ENCODE results near the gene NAV2. TPM values are rescaled to one million over a fixed set of nuclear protein-coding genes. Genes with fewer than 3 reads are reported as not detected.

Gene NAV2
- total RNA-seq, 4 donors from 2014 or later: 9.1 to 34.7 (median 22.2) TPM

DNA sequence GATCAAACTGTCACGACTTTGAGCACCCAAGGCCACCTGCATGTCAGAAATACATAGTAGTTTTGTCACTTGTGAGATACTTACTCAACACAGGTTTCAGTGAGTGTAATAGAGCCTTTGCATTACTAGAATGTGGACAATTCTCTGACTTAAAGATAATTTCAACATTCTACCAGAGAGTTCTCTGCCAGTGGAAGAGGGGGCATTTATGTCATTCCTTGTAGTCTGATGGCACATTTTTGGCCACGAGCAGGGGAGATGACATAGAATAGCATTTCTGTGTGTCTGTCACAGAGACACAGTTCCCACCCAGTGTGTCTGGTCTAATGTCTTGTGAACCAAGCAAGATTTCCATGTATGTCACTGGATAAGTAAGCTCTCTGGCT, 335.1 kb downstream of the NAV2 start:
- no peak overlapping the region for H3K27ac ChIP-seq
- TF ChIP-seq, protein P1, sequence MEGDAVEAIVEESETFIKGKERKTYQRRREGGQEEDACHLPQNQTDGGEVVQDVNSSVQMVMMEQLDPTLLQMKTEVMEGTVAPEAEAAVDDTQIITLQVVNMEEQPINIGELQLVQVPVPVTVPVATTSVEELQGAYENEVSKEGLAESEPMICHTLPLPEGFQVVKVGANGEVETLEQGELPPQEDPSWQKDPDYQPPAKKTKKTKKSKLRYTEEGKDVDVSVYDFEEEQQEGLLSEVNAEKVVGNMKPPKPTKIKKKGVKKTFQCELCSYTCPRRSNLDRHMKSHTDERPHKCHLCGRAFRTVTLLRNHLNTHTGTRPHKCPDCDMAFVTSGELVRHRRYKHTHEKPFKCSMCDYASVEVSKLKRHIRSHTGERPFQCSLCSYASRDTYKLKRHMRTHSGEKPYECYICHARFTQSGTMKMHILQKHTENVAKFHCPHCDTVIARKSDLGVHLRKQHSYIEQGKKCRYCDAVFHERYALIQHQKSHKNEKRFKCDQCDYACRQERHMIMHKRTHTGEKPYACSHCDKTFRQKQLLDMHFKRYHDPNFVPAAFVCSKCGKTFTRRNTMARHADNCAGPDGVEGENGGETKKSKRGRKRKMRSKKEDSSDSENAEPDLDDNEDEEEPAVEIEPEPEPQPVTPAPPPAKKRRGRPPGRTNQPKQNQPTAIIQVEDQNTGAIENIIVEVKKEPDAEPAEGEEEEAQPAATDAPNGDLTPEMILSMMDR (IDR thresholded peaks at IDR 0.05): no peak
- TF ChIP-seq EP300 (IDR thresholded peaks at IDR 0.05) (no peak), POLR2A (IDR thresholded peaks at IDR 0.05) (no peak), POLR2AphosphoS5 (IDR thresholded peaks at IDR 0.05) (no peak)
- no peak overlapping the region for H3K4me3 ChIP-seq
- WGBS: 77% methylated on average over 2 of the region's 2 CpGs
- peaks cover 6% of the 10 kb centered on the region for H3K4me1 ChIP-seq
- DNase-seq (ENCODE audit: low spot score in 2 of 2): no peak
- H3K36me3 ChIP-seq: peaks cover 34% of the 10 kb centered on the region
- no peaks in the 10 kb centered on the region for H3K27me3 ChIP-seq
- no peaks in the 10 kb centered on the region for H3K9me3 ChIP-seq

DNA sequence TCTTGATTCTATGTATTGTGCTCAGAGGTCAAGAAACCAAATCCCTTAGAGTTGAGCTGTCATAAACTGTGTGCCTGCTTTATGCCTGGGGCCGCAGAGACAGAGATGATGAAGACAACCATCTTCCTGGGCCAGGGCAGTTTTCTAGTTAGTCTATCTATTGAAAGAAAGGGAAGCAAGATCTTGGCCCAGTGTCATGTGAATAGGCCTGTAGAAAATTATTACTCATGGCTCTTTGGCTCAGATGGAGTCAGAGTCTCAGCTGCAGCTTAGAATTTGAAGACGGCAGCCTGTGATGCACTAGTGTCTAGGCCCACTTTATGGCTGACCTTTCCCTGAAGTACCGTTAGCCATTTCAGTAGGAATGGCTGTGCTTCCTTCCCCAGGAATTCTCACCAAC, 335.6 kb downstream of the NAV2 start:
- TF ChIP-seq POLR2A (IDR thresholded peaks at IDR 0.05) (no peak), POLR2AphosphoS5 (IDR thresholded peaks at IDR 0.05) (no peak), EP300 (IDR thresholded peaks at IDR 0.05) (no peak)
- TF ChIP-seq, protein P1 (IDR thresholded peaks at IDR 0.05): no peak
- no peak overlapping the region for H3K27ac ChIP-seq
- DNase-seq (ENCODE audit: low spot score in 2 of 2): no peak
- WGBS: 89% methylated on average over 3 of the region's 3 CpGs
- H3K36me3 ChIP-seq: peaks cover 34% of the 10 kb centered on the region
- H3K9me3 ChIP-seq: no peaks in the 10 kb centered on the region
- no peak overlapping the region for H3K4me3 ChIP-seq
- H3K27me3 ChIP-seq: no peaks in the 10 kb centered on the region
- peaks cover 6% of the 10 kb centered on the region for H3K4me1 ChIP-seq

DNA sequence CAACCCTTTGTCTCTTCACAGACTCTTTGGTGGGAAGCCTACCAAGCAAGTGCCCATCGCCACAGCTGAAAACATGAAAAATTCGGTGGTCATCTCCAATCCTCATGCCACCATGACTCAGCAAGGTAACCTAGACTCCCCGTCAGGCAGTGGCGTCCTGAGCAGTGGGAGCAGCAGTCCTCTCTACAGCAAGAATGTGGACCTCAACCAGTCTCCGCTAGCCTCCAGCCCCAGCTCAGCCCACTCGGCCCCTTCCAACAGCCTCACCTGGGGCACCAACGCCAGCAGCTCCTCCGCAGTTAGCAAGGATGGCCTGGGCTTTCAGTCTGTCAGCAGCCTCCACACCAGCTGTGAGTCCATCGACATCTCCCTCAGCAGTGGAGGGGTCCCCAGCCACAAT, 336.1 kb downstream of the NAV2 start:
- Histone ChIP-seq H3K27ac (no peak overlapping the region), H3K36me3 (peaks cover 34% of the 10 kb centered on the region), H3K9me3 (no peaks in the 10 kb centered on the region), H3K4me3 (no peak overlapping the region), H3K4me1 (peaks cover 6% of the 10 kb centered on the region), H3K27me3 (no peaks in the 10 kb centered on the region)
- no peak for TF ChIP-seq EP300 (IDR thresholded peaks at IDR 0.05)
- 92% methylated on average over 9 of the region's 9 CpGs for WGBS
- no peak for DNase-seq (ENCODE audit: low spot score in 2 of 2)

DNA sequence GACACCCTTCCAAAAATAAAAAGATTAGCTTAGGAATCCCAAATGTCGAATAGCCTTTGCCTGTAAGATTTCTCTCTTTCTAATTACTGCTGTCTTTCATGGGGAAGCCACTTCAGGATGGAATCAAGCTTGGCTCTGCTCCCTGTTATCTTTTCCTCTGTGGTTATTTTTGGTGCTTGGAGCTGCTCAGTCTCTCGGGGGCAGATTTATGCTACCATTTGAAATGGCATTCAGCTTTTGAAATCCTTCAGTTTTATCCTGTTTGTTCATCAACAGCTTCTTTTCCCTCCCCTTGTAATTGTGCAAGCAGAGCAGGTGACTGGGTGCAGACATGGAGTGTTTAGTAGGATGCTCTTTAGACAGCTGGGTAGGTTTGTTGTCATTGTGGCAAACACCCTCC, 336.6 kb downstream of the NAV2 start:
- DNase-seq (ENCODE audit: low spot score in 2 of 2): no peak

DNA sequence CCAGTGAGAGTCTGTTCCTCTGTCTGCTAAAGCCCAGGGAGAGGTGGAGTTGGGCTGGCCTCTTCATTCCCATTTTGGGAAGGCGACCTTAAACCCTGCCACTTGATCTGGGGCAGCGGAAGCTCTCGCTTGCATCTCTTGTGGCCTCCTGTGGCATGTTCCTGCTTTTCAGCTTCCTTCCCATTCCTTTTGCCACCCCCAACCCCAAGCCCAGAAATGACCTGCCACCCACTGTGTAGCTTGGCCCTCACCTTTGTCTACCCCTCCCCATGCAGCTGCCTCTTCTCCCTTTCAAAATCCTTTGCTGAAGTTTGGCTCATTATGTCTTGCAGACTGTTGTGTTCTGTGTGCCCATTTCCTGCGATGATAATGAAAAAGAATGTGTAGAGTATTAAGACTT, 337.4 kb downstream of the NAV2 start:
- Histone ChIP-seq H3K4me1 (peaks cover 17% of the 10 kb centered on the region), H3K27ac (no peak overlapping the region), H3K36me3 (peaks cover 35% of the 10 kb centered on the region), H3K27me3 (no peaks in the 10 kb centered on the region), H3K4me3 (no peak overlapping the region), H3K9me3 (no peaks in the 10 kb centered on the region)
- WGBS: 89% methylated on average over 4 of the region's 4 CpGs
- TF ChIP-seq POLR2AphosphoS5 (IDR thresholded peaks at IDR 0.05) (no peak), EP300 (IDR thresholded peaks at IDR 0.05) (no peak), POLR2A (IDR thresholded peaks at IDR 0.05) (no peak)
- TF ChIP-seq, protein P1 (IDR thresholded peaks at IDR 0.05): no peak
- no peak for DNase-seq (ENCODE audit: low spot score in 2 of 2)

More for the DNA sequence above, 336.6 kb downstream of the NAV2 start:
- H3K9me3 ChIP-seq: no peaks in the 10 kb centered on the region
- H3K27ac ChIP-seq: no peak overlapping the region
- H3K4me3 ChIP-seq: no peak overlapping the region
- no peaks in the 10 kb centered on the region for H3K27me3 ChIP-seq
- peaks cover 35% of the 10 kb centered on the region for H3K36me3 ChIP-seq
- 51% methylated on average over 2 of the region's 2 CpGs for WGBS
- peaks cover 9% of the 10 kb centered on the region for H3K4me1 ChIP-seq
- TF ChIP-seq POLR2AphosphoS5 (IDR thresholded peaks at IDR 0.05) (no peak), EP300 (IDR thresholded peaks at IDR 0.05) (no peak), POLR2A (IDR thresholded peaks at IDR 0.05) (no peak)
- TF ChIP-seq, protein P1 (IDR thresholded peaks at IDR 0.05): no peak
